Activated effector memory CD4-positive, alpha-beta T cell treated with Interleukin-2 at 50 U/mL for 16 hours (primary cell): ENCODE data around the gene IPCEF1.
"Not testable (repeated sequence)": the region's sequence is repeated elsewhere in the genome, so short reads cannot be mapped to it uniquely, and the experiment has no call there.

Experiments
- DNase-seq: peaks from one replicate; pipeline ENCODE4 v3.0.0-alpha.2; 2020

IPCEF1 gene

DNA sequence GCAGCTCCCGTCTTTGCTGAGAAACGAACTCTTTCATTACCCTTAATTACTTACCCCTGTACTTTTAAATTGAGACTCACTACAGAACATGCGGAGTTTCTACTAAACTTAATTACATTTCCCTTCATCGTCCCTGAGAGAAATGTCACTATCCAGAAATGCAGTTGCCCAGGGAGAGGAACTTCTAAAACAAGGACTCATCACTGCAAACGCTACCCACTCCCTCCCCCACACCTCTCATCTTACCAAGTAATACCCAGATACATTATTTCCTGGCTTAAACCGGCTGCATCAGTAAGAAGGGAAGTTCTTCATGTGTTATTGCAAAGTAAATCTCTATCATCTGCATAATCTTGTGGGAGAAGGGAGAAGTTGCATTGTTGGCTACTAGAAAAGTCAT is 138.3 kb downstream of the IPCEF1 start:
- no peak for DNase-seq

DNA sequence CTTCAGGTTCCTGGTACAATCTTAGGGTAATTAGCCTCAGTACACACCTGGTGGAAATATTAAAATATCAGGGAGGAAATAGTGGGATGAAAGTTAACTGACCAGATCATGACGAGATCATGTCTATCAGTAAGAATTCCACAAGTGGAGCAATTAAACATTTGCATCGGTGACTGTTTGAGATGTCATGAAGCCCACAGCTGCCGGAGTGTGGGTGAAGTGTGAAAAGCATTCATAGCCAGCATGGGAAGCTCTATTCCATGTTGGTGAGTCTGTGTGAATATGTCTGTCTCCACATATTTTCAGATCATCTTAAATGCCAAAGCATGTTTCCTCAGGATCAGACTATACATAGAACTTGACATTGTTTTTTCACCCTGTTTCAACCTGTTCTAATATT is 142.8 kb downstream of the IPCEF1 start:
- DNase-seq: no peak

DNA sequence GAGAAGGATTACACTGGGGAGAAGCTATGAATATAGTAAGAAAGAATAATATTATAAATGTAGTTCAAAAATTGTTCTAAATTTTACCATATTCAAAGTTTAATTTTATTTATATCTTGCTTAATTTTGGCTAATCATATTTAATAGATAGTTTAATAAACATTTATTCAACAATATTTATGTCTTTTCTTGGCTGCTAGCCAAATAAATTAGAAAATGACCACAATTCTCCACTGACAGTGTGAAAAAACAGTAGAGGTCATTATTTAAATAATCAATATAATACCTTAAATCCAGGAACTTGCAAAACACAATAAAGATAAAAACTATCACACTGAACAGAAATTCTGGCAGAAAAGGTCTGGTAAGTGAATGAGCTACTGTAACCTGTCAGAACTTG is 145.9 kb downstream of the IPCEF1 start:
- no peak for DNase-seq

DNA sequence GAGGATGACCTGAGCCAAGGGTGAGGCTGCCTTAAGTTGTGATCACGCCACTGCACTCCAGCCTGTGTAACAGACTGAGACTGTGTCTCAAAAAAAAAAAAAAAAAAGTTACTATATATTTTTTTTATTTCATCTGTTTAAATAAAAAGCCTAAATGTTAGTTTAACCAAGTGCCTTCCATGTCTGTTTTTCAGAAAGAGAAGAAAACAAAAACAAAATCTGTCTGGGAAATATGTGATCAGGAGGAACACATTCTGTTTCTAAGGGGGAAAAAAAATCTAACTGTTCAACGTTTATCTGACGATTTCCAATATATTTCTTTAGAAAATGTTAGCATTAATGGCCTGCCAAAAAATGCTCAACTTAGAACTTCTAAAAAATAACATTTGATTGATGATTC is 147.0 kb downstream of the IPCEF1 start:
- DNase-seq: no peak

DNA sequence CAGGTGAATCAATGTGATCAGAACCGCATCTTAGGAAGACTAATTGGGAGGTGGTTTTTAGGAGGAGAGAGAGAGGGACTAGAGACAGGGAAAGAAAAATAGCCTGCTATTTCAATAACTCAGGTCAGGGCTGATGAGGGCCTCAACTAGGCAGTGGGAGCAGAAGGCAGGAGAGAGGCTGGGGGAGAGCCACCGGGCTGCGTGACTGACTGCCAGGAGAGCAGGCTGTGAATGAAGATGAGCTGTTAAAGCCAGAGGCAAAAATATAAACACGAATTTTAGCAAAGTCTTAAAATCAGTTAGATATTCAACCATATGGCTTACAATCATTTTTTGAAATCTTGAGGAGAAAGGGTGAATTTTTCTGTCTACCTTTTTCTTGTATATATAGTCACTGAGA is 149.6 kb downstream of the IPCEF1 start:
- no peak for DNase-seq

DNA sequence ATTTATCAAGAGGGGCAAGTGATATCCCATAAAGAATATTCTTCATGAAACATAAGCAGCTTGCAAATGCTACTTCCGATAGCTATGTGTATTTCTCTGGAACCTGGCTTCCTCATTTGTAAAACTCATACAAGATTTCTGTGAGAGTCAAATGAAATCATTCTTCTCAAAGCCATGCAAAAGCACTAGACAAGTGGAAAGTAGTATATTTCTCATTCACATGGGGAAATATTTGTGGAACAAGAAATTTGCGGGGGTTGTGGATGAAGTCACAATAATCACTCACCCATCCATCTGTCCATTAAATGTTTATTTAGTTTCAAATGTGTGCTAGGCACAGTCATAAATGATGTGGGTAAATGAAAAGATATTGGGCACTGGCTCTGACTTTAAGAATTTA is 150.5 kb downstream of the IPCEF1 start:
- DNase-seq: no peak

DNA sequence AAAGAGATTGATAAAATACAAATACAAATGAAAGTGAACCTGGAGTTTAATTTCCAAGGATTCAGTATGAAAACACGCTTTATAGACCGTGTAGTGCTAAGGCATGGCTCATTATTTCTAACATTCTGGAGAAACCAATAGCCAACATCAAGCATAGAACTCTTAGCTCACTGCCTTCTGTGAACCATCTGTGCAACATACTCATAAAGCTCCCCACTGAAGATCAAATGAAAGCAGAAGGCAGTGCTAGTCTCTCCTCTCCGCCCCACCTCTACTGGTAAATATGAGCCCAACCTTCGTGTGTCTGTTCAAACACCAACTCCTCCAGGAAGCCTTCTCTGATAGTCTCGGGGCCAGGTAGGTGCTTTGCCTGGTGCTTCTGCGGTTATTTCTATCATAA is 153.6 kb downstream of the IPCEF1 start:
- DNase-seq: no peak

DNA sequence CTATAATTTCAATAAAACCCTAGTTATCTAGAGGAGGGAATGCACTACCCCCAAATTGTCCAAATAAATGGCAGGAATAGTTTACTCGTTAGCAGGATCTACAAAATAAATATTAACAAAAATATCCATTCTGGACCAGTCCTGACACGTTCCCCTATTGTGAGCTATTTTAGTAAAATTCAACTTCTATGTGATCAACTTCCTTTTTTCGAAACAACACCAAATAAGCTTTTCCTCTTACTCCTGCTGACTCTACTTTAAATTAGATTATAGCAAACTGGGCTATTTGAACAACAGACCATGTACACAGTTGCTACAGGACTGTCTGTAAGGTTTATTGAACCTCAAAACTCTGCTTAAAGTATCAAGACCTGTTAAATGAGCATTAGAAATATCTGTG is 154.3 kb downstream of the IPCEF1 start:
- DNase-seq: no peak

DNA sequence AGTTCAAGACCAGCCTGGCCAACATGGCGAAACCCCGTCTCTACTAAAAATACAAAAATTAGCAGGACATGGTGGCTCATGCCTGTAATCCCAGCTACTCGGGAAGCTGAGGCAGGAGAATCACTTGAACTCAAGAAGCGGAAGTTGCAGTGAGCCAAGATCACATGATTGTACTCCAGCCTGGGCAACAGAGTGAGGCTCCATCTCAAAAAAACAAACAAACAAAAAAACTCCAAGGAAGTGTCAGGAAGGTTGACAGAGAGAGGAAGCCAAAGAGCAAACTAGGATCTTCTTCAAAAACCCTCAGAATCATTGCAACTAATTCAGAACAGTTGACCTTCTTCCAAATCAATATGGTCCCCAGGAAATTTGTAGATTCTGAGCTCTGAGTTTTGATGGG is 154.9 kb downstream of the IPCEF1 start:
- DNase-seq: not testable (repeated sequence)

DNA sequence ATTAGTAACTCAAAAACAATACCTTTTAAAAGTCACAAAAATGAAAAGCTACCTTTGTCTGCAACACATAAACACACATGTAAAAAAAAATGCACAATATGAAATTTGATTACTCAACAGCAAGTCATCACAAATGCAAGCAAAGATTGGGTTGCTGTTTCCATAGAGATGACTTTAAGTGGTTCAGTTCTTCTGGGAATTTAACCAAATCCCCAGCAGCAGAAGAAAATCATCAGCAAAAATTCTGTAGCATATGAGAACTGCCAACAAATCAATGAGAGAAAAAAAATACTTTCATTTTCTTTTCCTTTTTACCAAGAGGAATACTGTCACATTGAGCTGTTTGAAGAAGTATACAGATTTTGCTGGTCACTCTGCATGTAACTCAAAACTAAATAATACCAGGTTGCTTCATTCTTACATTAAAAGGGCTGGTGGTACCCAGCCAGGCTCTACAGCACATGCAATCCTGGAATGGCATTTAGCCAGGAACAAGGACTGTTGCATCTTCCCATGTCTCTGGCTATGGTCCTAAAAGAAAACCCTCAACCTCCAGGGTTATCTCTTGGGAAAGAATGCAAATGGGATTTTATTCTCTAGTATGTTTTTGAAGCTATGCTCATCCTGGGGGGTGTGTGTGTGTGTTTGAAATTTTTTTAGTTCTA is 159.3 kb downstream of the IPCEF1 start:
- DNase-seq: no peak

DNA sequence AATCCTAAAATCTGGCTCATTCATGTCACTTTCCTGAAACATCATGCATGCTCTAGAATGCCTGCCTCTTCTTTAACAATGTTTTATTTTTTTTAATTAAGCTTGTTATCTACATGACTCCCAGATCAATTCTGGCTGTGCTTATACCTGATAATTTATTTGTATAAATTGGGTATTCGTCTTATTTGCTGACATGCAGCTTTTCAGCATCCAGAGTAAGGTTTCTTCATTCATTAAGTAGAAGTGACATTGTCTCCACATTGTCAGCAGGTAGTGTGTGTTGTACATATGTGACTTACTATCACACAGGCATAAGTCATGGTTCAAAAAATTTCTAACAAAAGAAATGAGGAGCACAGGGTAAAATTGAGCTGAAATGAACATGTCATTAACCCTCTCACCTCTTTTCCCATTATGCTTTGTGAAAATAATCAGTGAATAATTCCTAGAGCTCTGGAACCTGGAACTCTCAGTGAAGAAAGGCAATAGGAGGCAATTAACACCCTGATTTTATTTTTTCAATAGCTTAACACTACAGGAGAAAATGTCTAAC is 160.2 kb downstream of the IPCEF1 start:
- DNase-seq: no peak

DNA sequence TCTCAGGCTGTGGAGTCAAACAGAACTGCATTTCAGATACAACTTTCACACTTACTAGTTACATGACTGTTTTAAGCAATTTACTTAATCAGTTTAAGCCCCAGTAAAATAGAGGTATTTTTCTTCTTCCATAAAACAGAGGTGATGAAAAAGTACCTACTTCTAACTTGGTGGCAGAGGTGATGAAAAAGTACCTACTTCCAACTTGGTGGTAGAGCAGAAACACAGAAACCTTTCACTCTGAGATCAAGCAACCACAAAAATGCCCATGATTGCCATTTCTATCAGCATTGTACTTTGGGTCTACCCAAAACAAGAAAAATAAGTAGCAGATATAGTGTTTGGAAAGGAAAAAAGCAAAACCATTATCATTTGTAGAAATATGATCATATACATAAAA is 168.9 kb downstream of the IPCEF1 start:
- DNase-seq: no peak

DNA sequence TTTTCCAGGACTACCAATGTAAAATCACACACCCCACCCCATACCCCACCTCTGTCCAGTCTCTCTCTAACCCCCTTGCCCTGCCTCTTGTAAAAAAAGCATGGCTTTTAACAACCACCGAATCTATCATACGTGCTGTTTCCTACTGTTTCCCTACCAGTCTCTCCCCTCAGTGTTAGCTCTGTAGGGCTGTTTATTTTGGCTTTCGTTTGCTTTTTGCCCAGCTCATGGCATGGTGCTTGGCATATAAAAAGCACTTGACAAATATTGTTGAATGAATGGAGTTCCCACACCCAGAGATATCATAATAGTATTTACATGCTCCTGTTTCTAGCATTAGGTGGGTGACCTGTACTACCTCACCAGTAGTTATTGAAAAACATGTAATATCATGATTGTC is 169.4 kb downstream of the IPCEF1 start:
- DNase-seq: no peak

DNA sequence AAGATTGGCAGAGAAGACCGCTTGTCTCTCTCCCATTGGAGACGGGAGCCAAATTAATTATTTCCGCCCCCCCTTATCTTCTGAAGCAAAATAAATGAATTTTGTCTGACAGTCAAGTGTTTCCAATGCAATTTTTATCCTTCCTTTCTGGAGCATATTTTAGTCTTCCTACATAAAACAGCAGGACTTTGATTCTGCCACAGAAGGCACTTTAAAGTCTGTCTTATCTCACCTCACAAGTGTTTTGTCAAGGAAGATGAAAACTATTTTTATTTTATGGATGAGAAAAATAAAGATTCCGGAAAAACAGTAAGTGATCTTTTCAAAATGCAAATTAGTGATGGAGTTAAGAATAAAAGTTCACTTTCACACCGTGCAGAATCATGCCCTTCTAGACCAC is 177.2 kb downstream of the IPCEF1 start:
- no peak for DNase-seq

DNA sequence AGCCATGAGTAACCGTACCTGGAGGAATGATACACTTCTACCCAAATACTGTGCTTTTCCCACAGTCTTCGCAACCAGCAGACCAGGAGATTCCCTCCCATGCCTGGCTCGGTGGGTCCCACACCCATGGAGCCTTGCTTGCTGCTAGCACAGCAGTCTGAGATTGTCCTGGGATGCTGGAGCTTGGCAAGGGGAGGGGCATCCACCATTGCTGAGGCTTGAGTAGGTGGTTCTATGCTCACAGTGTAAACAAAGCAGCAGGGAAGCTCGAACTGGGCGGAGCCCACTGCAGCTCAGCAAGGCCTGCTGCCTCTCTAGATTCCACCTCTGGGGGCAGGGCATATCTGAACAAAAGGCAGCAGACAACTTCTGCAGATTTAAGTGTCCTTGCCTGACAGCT is 184.2 kb downstream of the IPCEF1 start:
- not testable (repeated sequence) for DNase-seq

DNA sequence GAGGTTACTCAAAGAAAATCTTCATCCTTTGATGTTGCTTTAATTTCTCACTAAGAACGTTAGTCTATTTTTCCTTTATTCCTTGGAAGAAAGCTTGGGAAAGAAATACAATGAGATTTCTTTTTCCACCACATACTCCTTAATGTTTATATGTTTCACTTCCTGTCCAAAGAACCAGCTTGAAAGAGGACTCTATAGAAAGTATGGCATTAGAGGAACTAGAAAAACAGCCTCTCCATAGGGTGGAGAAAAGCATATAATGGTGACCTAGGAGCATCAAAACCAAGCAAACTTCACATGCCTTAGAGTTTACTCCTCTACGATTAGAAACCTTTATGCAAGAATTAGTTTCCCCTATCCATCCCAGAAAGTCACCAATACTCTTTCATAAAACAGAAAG is 186.5 kb downstream of the IPCEF1 start:
- DNase-seq: no peak

DNA sequence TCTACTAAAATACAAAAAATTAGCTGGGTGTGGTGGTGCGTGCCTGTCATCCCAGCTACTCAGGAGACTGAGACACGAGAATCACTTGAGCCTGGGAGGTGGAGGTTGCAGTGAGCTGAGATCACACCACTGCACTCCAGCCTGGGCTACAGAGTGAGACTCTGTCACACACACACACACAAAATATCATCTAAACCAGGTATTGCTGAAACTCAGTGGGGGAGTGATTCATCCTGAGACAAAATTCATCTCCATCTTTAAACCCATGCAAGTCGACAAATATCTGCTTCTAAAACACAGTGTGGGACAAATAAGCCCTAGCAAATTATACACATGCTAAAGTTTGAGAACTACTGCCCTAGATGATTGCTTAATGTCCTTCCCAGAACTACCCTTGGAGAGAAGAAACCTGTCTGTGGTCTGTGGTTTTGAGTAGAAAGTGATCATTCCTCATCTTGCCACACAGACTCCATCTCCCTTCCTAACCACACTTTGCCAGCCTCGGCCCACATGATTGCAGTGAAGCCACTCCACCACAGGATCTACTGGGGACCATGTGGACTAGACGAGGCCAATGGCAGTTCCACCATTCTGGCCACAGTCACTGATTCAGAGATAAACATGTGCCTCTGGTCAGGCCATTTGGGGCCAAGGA is 187.3 kb downstream of the IPCEF1 start:
- DNase-seq: no peak

DNA sequence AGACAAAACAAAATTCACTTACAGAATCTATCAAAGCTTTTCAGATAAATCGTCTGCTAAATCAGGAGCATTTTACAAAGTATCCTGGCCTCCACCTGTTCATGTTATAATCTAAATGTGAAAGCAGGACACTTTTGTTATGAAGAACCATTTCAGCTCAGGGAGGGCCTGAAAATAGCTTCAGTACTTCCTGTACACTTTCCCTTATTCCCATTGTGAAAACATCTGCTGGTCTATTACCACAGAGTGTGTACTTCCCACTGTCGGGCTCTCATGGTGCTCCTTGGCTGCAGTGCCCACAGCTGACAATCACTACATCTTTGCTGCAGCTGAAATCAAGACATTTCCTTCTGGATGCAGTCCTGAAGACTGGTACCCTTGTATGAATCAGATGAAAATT is 189.5 kb downstream of the IPCEF1 start:
- no peak for DNase-seq

DNA sequence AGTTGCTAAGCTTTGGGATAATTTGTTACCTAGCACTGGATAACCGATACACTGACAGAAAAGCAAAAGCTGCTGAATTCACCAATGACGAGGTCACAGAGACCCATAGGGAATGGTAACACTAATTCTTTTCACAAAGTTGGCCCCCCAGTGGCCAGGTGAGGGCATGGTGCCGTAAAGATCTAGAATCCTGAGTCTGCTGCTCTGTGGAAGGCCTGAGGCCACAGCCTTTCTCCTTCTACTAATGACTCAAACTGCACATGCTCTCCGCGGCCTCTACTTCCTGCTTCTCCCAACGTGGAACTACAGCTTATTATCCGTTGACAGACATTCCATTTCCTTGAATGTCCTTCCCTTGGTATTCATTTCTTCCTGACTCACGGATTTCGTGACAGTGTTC is 190.5 kb downstream of the IPCEF1 start:
- no peak for DNase-seq

DNA sequence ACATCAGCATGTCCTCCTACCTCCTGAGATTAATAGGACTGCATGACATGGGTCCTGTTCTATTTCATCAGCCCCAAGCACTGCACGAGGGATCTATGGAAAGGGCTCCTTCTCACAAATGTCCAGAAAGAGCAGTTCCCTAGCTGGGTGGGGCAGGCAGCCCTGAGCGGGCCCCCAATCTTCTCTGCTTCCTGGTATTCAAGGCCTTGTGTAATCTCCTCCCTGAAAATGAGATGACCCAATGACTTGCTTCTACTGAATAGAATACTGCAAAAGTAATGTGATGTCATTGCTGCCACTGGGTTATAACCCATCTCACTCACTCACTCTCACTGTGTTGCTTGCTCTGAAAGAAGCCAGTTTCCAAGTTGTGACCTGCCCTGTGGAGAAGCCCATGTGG is 191.1 kb downstream of the IPCEF1 start:
- no peak for DNase-seq

DNA sequence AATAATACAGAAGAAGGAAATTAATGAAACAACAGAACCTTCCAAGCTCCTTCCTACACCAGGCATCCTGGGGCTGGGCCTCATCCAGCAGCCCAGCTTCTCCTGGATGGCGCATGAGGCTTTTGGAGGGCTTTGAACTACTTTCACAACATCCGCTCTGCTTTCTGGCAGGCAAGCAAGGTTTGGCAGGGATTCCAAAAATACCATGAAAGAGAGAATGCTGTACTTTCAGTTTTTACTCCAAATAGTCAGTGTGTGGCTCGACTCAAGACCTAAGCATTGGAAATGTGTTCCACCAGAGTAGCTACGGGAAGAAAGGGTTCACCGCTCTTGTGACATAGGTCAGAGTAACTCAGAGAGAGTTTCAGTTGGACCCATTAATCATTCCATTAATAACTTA is 192.2 kb downstream of the IPCEF1 start:
- no peak for DNase-seq

DNA sequence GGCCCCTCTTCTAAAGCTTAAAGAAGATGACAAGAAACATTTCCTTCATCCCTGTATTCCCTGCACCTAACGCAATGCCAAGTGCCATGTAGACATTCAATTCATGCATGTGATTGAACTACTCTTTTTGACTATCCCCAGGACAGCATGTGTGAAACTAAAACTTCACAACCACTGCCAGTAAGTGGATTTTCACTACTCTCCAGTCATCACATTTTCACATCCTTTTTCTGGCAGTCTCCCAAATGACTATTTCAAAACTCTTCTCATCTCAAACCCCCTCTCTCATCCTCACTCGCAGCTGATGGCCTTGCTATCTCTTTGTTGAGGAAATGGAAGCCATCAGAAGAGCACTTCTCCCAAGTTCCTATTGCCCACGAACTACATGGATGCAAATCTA is 194.9 kb downstream of the IPCEF1 start:
- no peak for DNase-seq

DNA sequence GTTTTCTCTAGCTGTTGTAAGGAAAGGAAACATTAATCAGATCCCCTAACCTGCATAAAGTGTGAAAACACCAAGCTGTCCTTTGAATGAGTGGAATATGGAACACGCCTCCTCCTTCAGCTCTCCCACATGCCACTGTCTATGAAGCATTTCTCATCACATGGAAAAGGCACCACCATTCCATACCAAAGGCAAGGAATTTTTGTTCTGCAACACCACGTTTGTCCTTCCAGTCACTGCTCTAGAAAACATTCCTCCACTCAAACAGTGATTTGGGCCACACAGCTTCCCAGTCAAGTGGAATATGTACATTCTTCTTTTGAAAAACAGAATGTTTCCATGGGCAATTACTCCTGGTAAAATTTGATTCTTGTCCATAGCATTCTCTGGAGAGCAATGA is 197.5 kb downstream of the IPCEF1 start:
- no peak for DNase-seq

DNA sequence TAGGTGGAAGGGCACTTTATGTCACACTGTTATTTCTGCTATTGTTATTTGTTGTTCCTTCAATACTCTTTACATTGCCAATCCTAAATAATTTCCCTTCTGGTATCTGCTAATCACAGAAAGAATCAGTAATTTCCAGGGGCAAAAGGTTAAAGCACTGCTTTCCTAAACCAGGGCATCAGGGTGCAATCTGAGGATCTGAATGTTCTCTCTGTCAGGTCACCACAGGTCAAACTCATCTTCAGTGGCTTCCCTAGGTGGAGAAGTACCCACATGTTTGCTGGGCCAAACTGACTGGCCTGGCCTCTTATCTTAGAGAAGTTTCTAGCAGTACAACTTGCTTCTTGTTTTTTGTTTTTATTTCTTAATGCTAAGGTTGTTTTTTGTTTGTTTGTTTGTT is 198.9 kb downstream of the IPCEF1 start:
- DNase-seq: no peak

DNA sequence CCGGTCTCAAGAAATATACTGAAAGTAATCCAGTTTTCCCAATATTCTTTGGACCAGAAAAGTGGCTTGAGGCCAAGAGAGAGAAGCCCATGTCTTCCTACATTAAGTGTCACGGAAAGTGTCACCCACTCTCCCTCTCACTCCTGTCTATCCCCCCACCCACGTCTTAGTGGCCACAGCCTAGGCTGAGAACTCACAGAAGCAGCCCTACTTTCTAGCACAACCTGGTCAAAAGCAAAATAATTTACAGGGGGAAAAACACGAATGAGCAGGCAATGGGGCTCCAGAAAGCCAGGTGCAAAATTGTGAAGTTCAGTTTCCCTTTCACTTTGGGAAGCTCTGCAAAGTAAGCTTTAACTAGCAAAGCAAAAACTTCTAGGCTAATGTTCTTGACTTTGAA is 199.5 kb downstream of the IPCEF1 start:
- DNase-seq: no peak
